ENCODE measurements around the gene VPS72.

Gene VPS72

GRCh38 chr1:151128800-151129199, 61.2 kb downstream of the VPS72 start:
- H3K36me3 ChIP-seq (ENCODE audit: control insufficient read depth, insufficient read depth, low read length, severe bottlenecking) = peaks cover 2% of the 10 kb centered on the region

More at GRCh38 chr1:151128800-151129199, 61.2 kb downstream of the VPS72 start:
- peaks cover 7% of the 10 kb centered on the region for H3K27me3 ChIP-seq (replicated peaks; ENCODE audit: control insufficient read depth, insufficient read depth, low read length)
- peaks cover 13% of the 10 kb centered on the region for H3K4me1 ChIP-seq (ENCODE audit: control insufficient read depth, insufficient read depth, low read length)
- no peak overlapping the region for H3K4me3 ChIP-seq (ENCODE audit: low read length)
- no peak overlapping the region for H3K9ac ChIP-seq (ENCODE audit: low read length)
- H3K9me3 ChIP-seq (ENCODE audit: control insufficient read depth, low read length) = no peaks in the 10 kb centered on the region
- no peak for DNase-seq (ENCODE audit: low read depth)
